Measurements from ENCODE around the gene ZNF143. TPM values are rescaled to one million over a fixed set of nuclear protein-coding genes. Genes with fewer than 3 reads are reported as not detected.

ZNF143 gene
- total RNA-seq, 1 experiment from 2014 or later, result 29.2 TPM

- H3K27me3 Mint-ChIP-seq (ENCODE audit: low read depth), result no peaks in the 10 kb centered on the region; the same call in 1 of the 2 replicates
- H3K9me3 Mint-ChIP-seq, result no peaks in the 10 kb centered on the region
- Histone ChIP-seq H4K8ac (replicated peaks; ENCODE audit: insufficient read length, low read depth, low read length) (no peak overlapping the region), H2BK120ac (ENCODE audit: low read depth, low read length, poor library complexity, severe bottlenecking) (no peak overlapping the region), H3K9ac (ENCODE audit: extremely low read depth, insufficient read length, low read length) (no peak overlapping the region), H3K27ac (ENCODE audit: insufficient read length, low read depth, low read length) (no peak overlapping the region), H3K27me3 (ENCODE audit: insufficient read depth, low read length) (no peaks in the 10 kb centered on the region), H3K9me3 (ENCODE audit: control insufficient read depth, low read depth, low read length) (no peaks in the 10 kb centered on the region), H4K5ac (ENCODE audit: insufficient read length, low read depth, low read length) (no peak overlapping the region), H3K79me1 (ENCODE audit: insufficient read depth, low read depth, low read length, poor library complexity, severe bottlenecking) (no peaks in the 10 kb centered on the region), H3K56ac (ENCODE audit: insufficient read length, low read depth, low read length) (no peak overlapping the region), H2BK15ac (ENCODE audit: low read depth, low read length) (no peak overlapping the region), H3K23me2 (ENCODE audit: insufficient read length, low read depth, low read length, poor library complexity, severe bottlenecking) (no peaks in the 10 kb centered on the region), H2BK20ac (ENCODE audit: low read depth, low read length, poor library complexity, severe bottlenecking) (no peak overlapping the region), H4K91ac (ENCODE audit: insufficient read length, low read depth, low read length) (no peak overlapping the region), H3K79me2 (ENCODE audit: insufficient read depth, low read length) (no peaks in the 10 kb centered on the region), H3K14ac (ENCODE audit: insufficient read depth, low read length) (no peak overlapping the region), H3K23ac (ENCODE audit: insufficient read length, low read depth, low read length) (no peak overlapping the region), H2AFZ (ENCODE audit: low read length) (no peak overlapping the region), H3K18ac (ENCODE audit: insufficient read length, low read depth, low read length) (no peak overlapping the region), H3K4me1 (ENCODE audit: insufficient read depth, low read length) (no peaks in the 10 kb centered on the region; the same call in 1 of the 2 replicates), H3K4me2 (ENCODE audit: insufficient read depth, insufficient read length, low read length) (no peak overlapping the region), H2BK12ac (ENCODE audit: insufficient read length, low read depth, low read length) (no peak overlapping the region), H3T11ph (ENCODE audit: low read length) (no peak overlapping the region), H2AK5ac (ENCODE audit: insufficient read length, low read length) (no peak overlapping the region), H2BK5ac (ENCODE audit: insufficient read length, low read length) (no peak overlapping the region), H4K20me1 (ENCODE audit: control insufficient read depth, insufficient read depth, insufficient read length) (no peaks in the 10 kb centered on the region), H3K4ac (ENCODE audit: low read depth, low read length) (no peak overlapping the region)
- H3K36me3 Mint-ChIP-seq (ENCODE audit: insufficient read depth in 1 of 3, low read depth in 3 of 3), result peaks cover 6 to 16% (median 14%) of the 10 kb centered on the region in 3 experiments; a peak in 6 of 7 replicates
- peaks cover 41 to 42% of the 10 kb centered on the region in 2 experiments for H3K4me1 Mint-ChIP-seq
- TF ChIP-seq CTCF (conservative IDR thresholded peaks at IDR 0.05), result peak; percentile 31; the same call in 2 of the 3 replicates
- no CpG with 5 or more reads among the region's 8 CpGs for WGBS (ENCODE audit: extremely low coverage, insufficient read length, low lambda C conversion rate)
- no peak overlapping the region for H3K4me3 Mint-ChIP-seq
- DNase-seq, result peak; percentile 43
- peak overlapping the region in 2 of 3 experiments; percentile 61 to 83; a peak in 2 of 7 replicates for H3K27ac Mint-ChIP-seq
Measured at GRCh38 chr11:9530901-9531625, 70.3 kb downstream of the ZNF143 start.

Measured in H9 (cell line).